Amygdala (tissue), 56 donors: Measurements from ENCODE around the gene CYB5R3.
"Not testable (repeated sequence)": the region's sequence is repeated elsewhere in the genome, so short reads cannot be mapped to it uniquely, and the experiment has no call there.

Experiments
- DNase-seq, 56 donors: peaks; one replicate each; lab custom pipeline; 2025; lab: John Stamatoyannopoulos, UW

The CYB5R3 gene

DNA sequence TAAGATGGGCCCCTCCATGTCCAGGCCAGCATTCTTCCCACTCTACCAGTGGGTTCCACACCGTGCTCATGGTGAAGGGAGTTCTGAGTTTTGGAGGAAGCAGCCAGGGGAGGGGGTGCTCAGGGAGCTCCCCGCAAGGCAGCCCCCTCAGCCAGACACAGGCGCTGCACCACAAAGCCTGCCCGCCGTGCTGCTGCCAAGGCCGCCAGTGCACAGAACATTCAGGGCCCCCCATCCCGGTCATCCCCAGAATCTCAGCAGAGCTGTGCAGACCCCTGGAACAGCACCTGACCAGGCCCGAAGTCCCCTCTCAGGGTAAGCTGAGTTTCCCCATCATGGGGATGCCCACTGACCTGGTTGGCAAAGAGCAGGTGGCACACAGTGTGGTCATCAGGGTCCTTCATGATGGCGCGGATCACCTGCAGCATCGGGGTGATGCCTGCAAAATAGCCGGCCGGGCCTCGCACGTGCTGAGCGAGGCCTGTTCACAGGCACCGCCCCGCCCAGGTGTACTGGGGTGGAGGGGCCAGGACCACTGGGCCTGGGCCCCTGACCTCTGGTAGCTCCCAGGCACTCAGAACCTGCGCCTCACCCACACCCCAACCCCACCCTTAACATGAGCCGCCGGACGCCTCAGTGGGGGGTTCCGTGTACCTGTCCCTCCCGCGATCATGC lies 22.1 kb downstream of the CYB5R3 start:
- DNase-seq: no peak

GRCh38 chr22:42626431-42626830 lies 22.8 kb downstream of the CYB5R3 start:
- no peak for DNase-seq

GRCh38 chr22:42625416-42625815 lies 23.8 kb downstream of the CYB5R3 start:
- DNase-seq: no peak

GRCh38 chr22:42624551-42625106 lies 24.6 kb downstream of the CYB5R3 start:
- DNase-seq: no peak

DNA sequence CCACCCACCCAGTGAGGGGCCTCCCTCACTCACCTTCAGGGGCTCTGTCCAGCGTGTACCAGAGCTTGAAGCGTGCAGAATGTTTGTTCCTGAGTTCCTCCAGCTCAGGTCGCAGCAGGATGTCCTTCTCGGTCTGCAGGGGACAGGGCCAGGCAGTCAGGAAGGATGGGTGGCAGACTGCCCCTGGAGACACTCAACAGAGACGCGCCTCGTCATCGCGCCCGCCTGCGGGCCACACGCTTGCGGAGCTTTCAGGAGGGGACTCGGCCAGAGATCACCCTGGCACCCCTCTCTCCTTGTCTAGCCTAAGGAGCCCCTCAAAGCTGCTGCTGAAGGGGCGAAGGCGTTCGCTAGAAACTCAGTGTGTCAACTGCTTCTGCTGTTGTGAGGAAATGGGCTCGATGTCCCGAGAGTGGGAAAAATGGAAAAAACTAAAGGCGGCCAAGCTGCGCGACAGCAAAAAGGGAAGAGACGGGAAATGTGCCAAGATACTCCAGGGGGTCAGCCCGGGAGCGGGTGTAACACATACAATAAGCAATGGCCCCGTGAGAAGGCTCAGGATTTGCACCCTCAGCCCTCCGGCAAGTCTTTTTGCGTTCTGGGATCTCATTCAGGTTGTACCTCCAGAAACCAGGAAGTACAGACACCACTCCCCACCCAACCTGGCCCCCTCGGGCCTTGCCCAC lies 25.3 kb downstream of the CYB5R3 start:
- no peak for DNase-seq

DNA sequence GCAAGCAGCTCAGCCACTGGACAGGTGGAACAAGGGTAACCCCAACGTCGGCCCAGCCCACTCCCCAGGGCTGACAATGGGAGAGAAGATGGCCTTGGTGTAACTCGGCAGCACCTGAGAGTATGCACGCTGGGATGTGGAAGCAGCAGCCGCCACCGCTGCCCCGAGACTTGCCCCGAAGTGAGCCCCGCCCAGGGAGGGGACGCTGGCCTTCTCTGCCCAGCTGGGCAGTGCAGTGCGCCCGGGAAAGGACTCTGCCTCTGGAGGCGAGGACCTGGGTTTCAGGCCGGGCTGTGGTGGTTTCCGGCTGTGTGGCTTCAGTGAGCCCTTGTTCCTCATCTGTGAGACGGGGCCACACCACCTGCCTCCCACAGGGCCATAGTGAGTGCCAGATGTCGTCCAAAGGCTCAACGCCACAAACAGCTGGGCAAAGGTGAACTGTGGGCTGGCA lies 25.9 kb downstream of the CYB5R3 start:
- DNase-seq: no peak

DNA sequence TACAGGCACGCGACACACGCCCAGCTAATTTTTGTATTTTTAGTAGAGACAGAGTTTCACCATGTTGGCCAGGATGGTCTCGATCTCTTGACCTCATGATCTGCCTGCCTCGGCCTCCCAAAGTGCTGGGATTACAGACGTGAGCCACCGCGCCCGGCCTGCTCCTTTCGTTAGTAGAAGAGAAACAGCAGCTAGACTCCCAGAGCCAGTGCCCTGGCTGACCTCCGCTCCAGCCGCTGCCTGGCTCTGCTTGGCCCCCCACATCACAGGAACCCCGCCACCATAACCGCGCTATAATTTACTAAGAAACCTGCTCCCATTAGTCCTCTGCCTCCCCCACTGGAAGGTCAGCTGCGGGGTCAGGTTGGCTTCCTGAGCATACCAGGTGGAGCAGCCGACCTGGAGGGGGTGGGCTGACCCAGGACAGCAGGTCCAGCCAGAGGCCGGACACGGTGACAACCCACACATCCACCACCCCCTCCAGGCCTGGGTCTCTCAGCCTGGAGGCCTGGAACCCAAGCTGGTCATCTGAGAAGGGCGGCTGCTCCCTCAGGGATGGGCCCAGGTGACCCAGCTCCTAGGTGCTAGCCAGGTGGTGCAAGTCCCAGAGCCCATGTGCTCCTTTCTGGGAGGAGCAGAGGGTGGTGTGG lies 27.0 kb downstream of the CYB5R3 start:
- no peak for DNase-seq

- DNase-seq: peak in 17 of 56 donors; percentile 4 to 49 (median 21)
Measured at GRCh38 chr22:42621505-42622002, 27.6 kb downstream of the CYB5R3 start.

DNA sequence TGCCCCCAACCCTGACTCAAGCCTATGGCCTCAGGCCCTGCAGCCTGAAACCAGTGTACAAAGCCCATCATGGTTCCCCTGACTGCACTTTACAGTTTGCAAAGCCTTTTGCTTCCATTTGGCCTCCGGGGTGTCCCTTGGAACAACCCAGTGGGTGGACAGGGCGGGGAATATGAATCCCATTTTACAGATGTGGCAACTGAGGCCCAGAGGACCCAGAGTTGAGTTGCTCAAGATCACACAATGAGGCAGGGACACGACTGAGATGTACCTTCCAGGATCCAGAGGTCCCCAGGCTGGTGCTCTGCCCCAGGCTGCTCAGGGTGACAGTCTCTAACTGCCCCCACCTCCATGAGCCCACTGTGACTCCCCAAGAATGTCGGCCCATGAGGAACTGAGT lies 29.1 kb downstream of the CYB5R3 start:
- no peak for DNase-seq

DNA sequence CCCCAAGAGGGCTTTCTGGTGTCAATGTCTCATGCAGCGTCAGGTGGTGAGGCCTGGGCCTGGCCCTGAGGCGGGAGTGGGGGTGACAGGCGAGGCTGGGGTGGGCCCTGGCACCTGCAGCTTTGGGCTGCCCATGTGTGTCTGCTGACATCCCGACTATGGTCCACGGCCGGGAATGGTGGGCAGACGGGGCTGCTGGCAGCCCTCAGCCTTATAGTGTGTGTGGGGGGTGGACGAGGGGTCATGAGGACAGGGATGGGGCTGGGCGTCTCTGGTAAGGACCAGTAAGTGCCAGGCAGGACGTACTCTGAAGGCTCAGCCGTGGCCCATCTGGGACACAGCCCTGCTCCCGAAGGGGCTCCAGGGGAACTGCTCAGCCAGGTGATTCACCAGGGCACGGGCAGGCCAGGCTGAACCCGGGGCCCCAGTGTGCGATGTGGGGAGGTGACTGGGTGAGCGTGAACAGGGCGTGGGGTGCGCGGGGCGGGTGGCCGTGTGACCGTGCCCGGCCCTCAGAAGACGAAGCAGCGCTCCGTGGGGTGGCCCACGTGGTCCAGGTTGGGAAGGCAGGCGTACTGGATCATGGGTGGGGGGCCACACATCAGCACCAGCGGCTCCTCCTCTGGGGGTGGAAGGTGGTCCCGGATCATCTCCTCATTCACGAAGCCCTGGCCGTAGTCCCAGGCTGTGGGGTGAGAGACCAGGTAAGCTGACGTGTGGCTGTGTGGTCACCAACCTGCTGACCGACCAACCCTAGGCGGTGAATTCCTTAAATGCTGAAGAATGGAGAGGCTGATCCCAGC lies 29.7 kb downstream of the CYB5R3 start:
- no peak for DNase-seq

DNA sequence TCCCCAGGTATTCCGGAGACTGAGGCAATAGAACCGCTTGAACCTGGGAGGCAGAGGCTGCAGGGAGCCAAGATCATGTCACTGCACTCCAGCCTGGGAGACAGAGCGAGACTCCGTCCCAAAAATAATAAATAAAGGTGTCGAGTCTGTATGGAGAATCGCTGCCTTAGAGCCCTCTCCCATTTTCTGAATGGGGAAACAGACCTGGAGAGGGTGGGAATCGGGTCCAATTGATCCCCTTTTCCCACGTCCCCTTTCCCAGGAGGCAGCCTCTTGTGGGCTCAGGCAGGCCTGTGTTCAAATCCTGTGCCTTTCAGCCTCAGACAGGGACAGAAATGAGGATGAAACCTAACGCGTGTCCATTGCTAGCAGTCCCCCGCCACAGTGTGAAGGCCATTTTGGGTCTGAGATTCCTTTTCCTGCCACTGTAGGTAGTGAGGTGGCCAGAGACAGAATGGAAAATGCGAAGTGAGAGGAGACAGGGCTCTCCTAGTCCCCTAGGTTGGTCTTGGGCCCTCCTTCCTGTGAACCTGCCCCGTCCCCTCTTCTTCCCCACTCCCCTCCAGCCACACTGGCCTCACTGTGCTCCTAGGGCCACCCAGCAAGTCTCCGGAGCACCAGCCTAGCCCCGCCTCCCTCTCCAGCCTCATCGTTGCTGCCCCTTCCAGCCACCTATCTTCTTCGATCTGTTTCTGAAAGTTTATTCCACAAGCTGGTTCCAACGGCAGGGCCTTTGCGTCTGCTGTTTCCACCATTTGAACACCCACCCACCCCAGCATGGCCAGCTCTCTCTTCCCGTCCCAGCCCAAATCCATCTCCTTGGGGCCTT lies 31.8 kb downstream of the CYB5R3 start:
- DNase-seq: no peak

DNA sequence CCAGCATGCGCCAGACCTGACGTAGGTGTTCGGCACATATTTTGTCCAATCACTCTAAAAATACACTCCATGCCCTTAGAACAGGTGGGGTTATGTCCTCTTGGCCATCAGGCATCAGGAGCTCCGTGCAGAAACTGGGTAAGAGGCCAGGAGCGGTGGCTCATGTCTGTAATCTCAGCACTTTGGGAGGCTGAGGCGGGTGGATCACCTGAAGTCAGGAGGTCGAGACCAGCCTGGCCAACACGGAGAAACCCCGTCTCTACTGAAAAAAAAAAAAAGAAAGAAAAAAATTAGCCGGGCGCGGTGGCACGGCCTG lies 33.4 kb downstream of the CYB5R3 start:
- DNase-seq: not testable (repeated sequence)

- DNase-seq: peak; percentile 12 to 93 (median 72)
Measured at GRCh38 chr22:42615092-42615859, 33.9 kb downstream of the CYB5R3 start.

DNA sequence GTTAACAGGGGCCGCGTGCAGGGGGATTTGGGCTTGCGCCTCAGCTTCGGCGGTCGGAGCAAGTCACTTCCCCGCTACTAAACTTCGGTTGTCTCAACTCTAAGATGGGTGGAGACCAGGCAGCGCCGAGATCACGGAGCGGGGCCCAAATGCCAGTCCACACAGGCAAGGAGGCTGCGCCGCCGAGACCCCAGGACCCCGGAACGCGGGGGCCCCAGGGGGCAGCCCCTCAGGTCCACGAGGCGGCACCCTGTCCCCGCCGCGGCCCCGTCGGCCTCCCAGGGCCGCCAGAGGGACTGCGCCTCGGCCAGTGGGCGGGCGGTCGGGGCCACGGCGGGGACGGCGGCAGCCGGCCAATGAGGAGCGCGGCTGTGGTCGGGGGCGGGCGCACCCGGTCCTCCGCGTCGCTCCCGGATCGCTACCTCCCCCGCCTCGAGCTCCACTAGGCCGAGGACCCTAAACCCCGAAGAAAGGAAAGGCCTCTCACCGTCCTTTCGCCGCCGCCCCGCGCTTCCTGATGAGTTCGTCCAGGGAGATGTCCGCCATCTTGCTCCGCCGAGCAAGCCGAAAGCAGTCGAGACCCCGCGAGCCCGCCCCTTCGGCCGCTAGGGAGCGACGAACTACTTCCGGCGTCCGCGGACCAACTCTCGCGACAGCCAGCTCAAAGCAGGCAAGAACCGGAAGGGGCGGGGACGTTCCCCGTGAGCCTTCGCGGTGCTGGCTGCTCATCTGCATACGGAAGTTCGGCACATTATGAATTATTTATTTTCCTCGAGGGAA lies 34.7 kb downstream of the CYB5R3 start, which contains the start of gene POLDIP3:
Gene POLDIP3, minus strand, starts transcription at position 572 of the 780 bp plus-strand sequence. Its CDS starts 26 bp downstream, at position 546.
- DNase-seq: peak; percentile 86 to 100 (median 96)

DNA sequence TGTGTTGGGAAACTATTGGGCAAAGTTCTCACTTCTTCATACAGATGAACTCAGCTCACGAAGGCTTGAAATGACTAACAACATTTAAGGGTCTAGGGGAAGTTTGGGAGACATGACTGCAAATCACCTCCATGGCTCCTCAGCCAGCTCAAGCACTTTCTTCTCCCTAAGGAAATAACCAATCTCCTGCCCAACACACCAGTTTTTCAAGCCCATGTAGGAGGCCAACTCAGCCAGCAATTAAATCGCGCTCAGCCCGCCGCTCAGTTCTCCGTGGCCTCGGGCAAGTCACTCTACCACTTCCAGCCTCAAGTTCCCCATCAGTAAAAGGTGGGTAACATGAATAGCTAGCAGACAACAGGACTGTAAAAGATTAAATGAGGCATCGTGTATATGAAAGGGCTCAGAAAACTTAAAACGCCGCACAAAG lies 35.3 kb downstream of the CYB5R3 start:
- peak in 2 of 56 donors; percentile 36 to 38 for DNase-seq

DNA sequence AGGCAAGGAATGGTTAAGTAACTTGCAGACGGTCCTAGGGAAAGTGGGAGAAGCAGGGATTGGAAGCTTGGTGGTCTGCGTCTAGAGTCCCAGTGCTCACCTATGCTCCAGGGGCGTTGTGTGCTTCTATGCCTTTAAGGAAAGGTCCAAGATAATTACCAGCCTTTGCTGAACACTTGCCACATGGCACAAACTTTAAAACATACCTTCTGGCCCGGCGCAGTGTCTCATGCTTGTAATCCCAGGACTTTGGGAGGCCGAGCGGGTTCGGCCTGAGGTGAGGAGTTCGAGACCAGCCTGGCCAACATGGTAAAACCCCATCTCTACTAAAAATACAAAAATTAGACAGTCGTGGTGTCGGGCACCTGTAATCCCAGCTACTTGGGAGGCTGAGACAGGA lies 36.9 kb downstream of the CYB5R3 start:
- DNase-seq: no peak

DNA sequence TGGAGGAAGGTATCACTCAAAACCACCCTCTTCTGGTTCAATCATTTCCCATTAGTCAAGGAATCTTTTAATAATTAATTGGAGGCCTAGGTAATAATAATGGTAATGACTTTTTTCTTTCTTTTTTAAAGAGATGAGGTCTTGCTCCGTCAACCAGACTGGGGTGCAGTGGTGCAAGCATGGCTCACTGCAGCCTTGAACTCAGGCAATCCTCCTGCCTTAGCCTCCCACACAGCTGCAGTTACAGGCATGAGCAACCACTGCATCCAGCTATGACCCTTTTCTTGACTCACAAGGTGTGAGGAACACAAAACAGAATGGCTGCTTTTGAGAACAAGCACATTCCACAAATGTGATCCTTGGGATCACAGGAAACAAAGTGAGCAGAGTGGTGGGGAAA lies 38.1 kb downstream of the CYB5R3 start:
- no peak for DNase-seq

- DNase-seq: no peak
Measured at GRCh38 chr22:42610186-42610585, 39.0 kb downstream of the CYB5R3 start.
